AG20443 (cell line): ENCODE measurements around the gene SH3BP4.
A peak's percentile ranks its signal among the peaks of the same experiment; 100 is the strongest.

Experiments
- DNase-seq: peaks from one replicate; pipeline ENCODE4 v3.0.0; 2012; ENCODE audit warnings: low spot score, mixed read lengths

Gene SH3BP4

GRCh38 chr2:234951664-234952269 lies at the start of gene SH3BP4:
SH3BP4 (plus strand) TSS chr2:234952017; CDS start chr2:235035003, 82,986 bp downstream.
- DNase-seq = peak; percentile 97

- DNase-seq = no peak
Measured at GRCh38 chr2:234904785-234905184, 47.0 kb upstream of the SH3BP4 start.

- DNase-seq = no peak
Measured at GRCh38 chr2:234905547-234906265, 46.1 kb upstream of the SH3BP4 start.

- DNase-seq = no peak
Measured at GRCh38 chr2:234910186-234910679, 41.6 kb upstream of the SH3BP4 start.

GRCh38 chr2:234911271-234911670 lies 40.5 kb upstream of the SH3BP4 start:
- DNase-seq = peak; percentile 92

GRCh38 chr2:234912437-234912836 lies 39.4 kb upstream of the SH3BP4 start:
- DNase-seq = no peak

GRCh38 chr2:234913208-234913626 lies 38.6 kb upstream of the SH3BP4 start:
- DNase-seq = no peak

GRCh38 chr2:234914371-234915154 lies 37.3 kb upstream of the SH3BP4 start:
- no peak for DNase-seq

- DNase-seq = no peak
Measured at GRCh38 chr2:234916674-234917073, 35.1 kb upstream of the SH3BP4 start.

- DNase-seq = no peak
Measured at GRCh38 chr2:234917211-234917975, 34.4 kb upstream of the SH3BP4 start.

- DNase-seq = peak; percentile 50
Measured at GRCh38 chr2:234919711-234920110, 32.1 kb upstream of the SH3BP4 start.

GRCh38 chr2:234920836-234921235 lies 31.0 kb upstream of the SH3BP4 start:
- no peak for DNase-seq

GRCh38 chr2:234929002-234929401 lies 22.8 kb upstream of the SH3BP4 start:
- no peak for DNase-seq

GRCh38 chr2:234930397-234930796 lies 21.4 kb upstream of the SH3BP4 start:
- DNase-seq = no peak

GRCh38 chr2:234931371-234931770 lies 20.4 kb upstream of the SH3BP4 start:
- DNase-seq = no peak

- DNase-seq = no peak
Measured at GRCh38 chr2:234932591-234933168, 19.1 kb upstream of the SH3BP4 start.

- no peak for DNase-seq
Measured at GRCh38 chr2:234935311-234935710, 16.5 kb upstream of the SH3BP4 start.

- DNase-seq = no peak
Measured at GRCh38 chr2:234939576-234939975, 12.2 kb upstream of the SH3BP4 start.

GRCh38 chr2:234939996-234940395 lies 11.8 kb upstream of the SH3BP4 start:
- DNase-seq = no peak

- DNase-seq = no peak
Measured at GRCh38 chr2:234940527-234940926, 11.3 kb upstream of the SH3BP4 start.

- DNase-seq = peak; percentile 12
Measured at GRCh38 chr2:234945339-234945873, 6.4 kb upstream of the SH3BP4 start.
